ENCODE results near the gene ZNF695.

GRCh38 chr1:246988316-246988715 lies 19.5 kb downstream of the ZNF695 start:
- no peak for TF ChIP-seq BCL6 (CRISPR knock-in tag; IDR thresholded peaks at IDR 0.05)
- TF ChIP-seq HMG20B (CRISPR knock-in tag; IDR thresholded peaks at IDR 0.05) = no peak
- TF ChIP-seq, protein P1, sequence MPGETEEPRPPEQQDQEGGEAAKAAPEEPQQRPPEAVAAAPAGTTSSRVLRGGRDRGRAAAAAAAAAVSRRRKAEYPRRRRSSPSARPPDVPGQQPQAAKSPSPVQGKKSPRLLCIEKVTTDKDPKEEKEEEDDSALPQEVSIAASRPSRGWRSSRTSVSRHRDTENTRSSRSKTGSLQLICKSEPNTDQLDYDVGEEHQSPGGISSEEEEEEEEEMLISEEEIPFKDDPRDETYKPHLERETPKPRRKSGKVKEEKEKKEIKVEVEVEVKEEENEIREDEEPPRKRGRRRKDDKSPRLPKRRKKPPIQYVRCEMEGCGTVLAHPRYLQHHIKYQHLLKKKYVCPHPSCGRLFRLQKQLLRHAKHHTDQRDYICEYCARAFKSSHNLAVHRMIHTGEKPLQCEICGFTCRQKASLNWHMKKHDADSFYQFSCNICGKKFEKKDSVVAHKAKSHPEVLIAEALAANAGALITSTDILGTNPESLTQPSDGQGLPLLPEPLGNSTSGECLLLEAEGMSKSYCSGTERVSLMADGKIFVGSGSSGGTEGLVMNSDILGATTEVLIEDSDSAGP (CRISPR knock-in tag; IDR thresholded peaks at IDR 0.05) = no peak
- TF ChIP-seq TARDBP (IDR thresholded peaks at IDR 0.05) = no peak
- no peak for TF ChIP-seq CTCF (IDR thresholded peaks at IDR 0.05 in 2 of 3, conservative IDR thresholded peaks at IDR 0.05 in 1 of 3; ENCODE audit: insufficient read depth in 2 of 3, low read depth in 1 of 3, low read length in 3 of 3)
- TF ChIP-seq RFX5 (IDR thresholded peaks at IDR 0.05; ENCODE audit: low read depth, low read length) = no peak
- no peak for TF ChIP-seq CXXC5 (CRISPR knock-in tag; IDR thresholded peaks at IDR 0.05)
- TF ChIP-seq, protein P2, sequence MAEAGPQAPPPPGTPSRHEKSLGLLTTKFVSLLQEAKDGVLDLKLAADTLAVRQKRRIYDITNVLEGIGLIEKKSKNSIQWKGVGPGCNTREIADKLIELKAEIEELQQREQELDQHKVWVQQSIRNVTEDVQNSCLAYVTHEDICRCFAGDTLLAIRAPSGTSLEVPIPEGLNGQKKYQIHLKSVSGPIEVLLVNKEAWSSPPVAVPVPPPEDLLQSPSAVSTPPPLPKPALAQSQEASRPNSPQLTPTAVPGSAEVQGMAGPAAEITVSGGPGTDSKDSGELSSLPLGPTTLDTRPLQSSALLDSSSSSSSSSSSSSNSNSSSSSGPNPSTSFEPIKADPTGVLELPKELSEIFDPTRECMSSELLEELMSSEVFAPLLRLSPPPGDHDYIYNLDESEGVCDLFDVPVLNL (CRISPR knock-in tag; IDR thresholded peaks at IDR 0.05; ENCODE audit: low read depth) = no peak
- TF ChIP-seq SRSF3 (IDR thresholded peaks at IDR 0.05; ENCODE audit: insufficient read depth, low read length) = no peak
- no peak for TF ChIP-seq ZNF217 (CRISPR knock-in tag; IDR thresholded peaks at IDR 0.05)
- no peak for TF ChIP-seq FOXA1 (IDR thresholded peaks at IDR 0.05; ENCODE audit: borderline replicate concordance)
- TF ChIP-seq, protein P3, sequence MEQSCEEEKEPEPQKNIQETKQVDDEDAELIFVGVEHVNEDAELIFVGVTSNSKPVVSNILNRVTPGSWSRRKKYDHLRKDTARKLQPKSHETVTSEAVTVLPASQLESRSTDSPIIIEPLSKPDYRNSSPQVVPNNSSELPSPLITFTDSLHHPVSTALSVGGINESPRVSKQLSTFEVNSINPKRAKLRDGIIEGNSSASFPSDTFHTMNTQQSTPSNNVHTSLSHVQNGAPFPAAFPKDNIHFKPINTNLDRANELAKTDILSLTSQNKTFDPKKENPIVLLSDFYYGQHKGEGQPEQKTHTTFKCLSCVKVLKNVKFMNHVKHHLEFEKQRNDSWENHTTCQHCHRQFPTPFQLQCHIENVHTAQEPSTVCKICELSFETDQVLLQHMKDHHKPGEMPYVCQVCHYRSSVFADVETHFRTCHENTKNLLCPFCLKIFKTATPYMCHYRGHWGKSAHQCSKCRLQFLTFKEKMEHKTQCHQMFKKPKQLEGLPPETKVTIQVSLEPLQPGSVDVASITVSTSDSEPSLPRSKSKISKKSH (CRISPR knock-in tag; IDR thresholded peaks at IDR 0.05) = no peak
- no peak for TF ChIP-seq ZNF408 (CRISPR knock-in tag; IDR thresholded peaks at IDR 0.05; ENCODE audit: low read depth)
- no peak for TF ChIP-seq ZNF586 (CRISPR knock-in tag; conservative IDR thresholded peaks at IDR 0.05)

Measured in K562 (cell line).